HG03095 (cell line): ENCODE data around the gene CMPK2.
A peak's percentile ranks its signal among the peaks of the same experiment; 100 is the strongest.

Experiments used
- ATAC-seq: cut with Tn5 transposase; IDR thresholded peaks from one replicate; pipeline ENCODE4 v1.9.1; 2021; ENCODE audit warnings: moderate library complexity; ENCODE audit not compliant: unreplicated experiment

The CMPK2 gene

DNA sequence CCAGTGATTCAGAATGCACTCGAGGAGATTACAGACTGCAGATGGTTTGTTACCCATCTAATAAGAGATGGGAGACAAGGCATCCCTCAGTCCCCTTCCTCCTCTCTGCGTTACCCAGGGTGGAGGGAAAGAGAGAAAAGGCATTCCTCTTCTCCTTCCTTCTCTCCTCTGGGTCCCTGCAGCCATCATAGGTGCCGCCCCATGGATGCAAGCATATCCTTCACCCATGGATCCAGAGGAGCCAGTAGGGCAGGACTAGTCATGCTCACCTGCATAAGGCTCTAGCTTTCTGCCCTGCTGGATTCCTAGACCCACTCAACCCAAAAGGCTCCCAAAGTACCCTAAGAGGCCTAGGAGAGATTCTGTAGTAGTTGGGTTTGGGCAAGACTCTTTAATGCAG lies 20.4 kb downstream of the CMPK2 start:
- no peak for ATAC-seq

DNA sequence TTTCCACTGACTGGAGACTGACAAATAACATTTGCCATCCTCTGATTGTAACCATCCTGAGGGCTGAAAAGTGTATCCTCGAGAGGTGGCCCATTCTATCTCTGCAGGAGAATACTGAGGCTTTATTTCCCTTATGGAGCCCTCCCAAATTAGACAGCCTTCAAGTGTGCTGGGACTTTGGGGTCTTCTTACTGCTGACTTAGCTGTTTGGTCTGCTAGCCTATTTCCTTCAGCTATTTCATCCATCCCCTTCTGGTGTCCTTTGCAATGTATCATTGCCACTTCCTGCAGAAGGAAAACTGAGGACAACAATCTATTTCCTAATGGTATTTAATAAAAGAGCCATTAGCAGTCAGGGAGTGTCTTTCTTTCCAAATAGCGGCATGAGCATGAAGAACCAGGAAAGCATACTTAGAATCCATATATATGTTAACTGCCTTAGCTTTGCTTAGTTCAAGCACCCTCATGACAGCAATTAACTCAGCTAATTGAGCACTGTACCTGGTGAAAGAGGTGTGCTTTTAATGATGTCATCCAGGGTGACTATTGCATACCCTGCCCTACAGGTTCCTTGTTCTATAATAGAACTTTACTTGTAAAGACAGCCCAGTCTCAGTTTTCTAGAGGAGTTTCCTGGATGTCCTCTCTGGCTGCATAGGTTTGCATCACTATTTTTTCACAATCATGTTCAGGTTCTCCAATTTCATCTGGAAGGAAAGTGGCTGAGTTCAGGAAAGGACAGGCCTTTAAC lies 24.0 kb downstream of the CMPK2 start:
- no peak for ATAC-seq

DNA sequence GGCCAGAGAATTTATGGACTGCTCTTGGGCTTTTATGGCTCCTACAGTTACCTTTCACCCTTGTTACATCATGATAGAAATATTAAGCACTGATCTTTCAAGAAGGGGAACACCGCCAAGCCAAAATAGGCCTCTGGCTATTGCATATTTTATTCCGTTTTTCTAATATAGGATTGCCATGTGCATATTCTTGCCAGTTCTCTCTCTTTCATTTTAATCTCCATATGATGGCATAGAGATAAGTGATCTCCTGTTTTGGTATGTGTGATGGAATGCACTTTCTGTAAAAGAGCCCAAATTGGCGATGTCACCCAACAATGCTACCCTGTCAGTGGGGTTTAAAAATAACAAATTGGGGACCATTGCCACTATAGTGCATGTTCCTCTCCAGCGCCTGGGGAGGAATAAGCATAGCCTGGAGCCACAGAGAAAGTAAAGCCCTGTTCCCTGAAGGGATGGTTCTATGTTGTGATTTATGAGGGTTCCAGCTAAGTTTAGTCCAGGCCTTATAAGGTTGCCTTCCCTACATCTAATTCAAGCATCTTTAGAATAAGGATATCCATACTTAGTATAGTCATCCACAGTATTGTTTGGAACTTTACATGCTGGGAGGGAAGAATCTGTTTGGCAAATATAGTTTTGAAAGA lies 26.9 kb downstream of the CMPK2 start:
- no peak for ATAC-seq

DNA sequence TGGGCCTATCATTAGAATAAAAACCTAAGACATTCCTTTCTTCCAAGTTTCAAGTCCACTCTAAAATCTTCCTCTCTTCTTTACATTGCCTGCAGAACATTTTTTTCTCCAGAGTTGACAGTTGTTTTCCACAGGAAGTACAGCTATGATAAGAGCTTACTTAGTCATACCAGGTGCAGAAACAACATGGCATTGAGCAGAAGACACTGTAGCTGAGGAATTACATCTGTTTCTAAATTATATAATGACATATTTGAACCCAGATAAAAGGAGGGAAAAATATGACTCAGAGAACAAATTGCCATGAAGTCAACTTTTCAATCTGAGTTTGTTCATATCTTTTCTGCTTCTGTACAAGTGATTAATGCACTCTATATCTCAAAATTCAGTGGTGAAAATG lies 30.2 kb downstream of the CMPK2 start:
- no peak for ATAC-seq

DNA sequence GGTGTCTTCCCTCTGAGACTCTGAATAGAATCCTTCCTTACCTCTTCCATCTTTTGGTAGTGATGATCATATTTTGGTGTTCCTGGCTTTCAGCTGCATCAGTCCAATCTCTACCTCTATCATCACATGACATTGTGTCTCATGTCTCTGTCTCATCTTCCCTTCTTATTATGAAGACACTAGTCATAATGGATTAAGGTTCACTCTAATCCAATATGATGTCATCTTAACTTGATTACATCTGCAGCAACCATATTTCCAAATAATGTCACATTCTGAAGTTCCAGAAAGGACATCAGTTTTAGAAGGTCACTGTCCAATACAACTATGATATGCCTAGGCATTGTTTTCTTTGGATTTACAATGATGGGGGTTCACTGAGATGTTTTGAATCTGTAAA lies 31.5 kb downstream of the CMPK2 start:
- no peak for ATAC-seq

DNA sequence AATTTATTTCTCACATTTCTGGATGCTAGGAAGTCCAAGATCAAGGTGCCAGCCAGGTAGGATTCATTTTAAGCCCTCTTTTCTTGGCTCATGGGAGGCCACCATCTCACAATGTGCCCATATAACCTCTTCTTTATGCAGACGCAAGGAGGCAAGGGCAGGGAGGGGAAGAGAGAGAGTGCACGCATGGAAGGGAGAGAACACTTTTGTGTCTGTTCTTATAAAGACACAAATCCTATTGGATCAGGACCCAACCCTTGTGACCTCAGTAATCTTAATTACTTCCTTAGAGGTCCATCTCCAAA lies 32.5 kb downstream of the CMPK2 start:
- no peak for ATAC-seq

DNA sequence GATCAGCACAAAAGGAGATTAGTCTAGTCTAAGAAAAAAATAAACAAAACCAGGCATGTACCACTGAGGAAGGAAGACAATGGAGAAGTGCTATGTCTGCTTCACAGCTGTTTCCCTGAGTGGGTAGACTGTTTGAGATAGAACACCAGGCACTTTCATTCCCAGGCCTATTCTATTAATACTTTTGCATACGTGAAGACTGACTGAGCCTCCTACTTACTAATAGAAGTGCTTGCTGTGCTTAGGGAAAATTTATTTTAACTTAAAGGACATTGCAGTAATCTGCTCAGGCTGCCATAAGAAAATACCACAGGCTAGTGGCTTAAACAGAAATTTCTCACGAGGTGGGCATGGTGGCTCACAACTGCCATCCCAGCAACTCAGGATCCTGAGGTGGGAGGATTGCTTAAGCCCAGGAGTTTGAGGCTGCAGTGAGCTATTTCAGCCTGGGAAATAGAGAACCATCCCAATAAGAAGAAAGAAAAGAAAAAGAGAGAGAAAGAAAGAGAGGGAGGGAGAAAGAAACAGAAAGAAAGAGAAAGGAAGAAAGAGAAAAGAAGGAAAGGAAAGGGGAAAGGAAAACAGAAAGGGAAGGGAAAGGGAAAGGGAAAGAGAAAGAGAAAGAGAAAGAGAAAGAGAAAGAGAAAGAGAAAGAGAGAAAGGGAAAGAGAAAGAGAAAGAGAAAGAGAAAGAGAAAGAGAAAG lies 33.0 kb downstream of the CMPK2 start:
- ATAC-seq: no peak

DNA sequence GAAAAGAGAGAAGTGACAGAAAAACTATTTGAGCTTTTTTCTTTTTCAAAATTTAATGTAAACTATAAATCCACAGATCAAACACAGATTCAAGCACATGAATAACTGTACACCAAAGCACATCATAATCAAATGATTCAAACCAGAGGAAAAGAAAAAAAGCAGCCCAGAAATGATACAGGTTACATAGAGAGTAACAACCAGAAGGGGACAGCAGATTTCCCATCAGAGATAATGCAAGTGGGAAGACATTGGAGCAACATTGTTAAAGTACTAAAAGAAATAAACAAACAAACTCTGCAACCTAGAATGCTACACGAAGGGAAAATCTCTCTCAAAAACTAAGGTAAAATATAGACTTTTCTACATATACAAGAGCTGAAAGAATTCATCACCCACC lies 34.5 kb downstream of the CMPK2 start:
- no peak for ATAC-seq

DNA sequence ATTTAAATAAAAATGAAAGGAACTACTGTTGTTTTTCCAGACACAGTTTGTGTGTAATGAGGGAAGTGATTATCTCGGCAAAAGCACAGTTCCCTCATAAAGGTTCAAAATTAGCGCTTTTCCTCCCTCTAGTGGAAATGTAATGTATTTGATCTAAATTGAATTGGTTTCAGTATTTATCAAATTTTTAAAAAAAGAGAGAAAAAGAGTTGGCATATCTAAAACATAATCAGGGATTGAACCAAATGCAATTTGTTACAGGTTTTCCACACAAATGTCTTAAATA lies 37.5 kb downstream of the CMPK2 start:
- no peak for ATAC-seq

DNA sequence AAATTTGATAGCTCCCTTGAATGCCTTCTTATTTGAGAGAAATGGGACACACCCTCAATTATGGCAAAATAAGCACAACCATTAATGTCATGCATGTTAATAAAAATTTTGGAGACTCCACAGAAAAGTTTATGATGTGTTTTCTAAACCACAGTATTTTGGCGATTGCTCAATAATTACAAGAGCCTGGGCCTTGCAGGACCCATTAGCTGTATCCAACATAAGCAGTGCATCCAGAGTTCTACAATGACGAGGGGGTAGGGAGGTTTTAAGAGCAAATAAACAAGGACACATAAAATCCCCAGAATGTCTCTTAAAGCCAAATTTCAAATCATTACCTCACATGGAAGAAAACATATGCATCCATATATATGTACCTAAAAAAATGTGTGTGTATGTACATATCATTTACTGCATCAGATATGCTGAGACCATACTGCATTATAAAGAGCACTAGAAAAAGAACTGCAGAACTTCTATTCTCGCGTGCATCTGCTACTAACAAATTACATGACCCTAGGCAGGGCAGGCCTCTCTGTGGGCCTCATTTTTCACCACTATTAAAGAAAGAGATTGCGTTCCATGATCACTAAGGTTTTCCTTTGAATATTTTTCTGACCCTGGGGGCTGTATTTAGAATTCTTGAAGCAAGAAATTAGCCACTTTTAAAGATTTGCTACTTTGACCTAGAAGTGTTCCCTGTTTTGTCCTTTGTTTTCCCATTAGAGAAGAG lies 38.0 kb downstream of the CMPK2 start:
- no peak for ATAC-seq

DNA sequence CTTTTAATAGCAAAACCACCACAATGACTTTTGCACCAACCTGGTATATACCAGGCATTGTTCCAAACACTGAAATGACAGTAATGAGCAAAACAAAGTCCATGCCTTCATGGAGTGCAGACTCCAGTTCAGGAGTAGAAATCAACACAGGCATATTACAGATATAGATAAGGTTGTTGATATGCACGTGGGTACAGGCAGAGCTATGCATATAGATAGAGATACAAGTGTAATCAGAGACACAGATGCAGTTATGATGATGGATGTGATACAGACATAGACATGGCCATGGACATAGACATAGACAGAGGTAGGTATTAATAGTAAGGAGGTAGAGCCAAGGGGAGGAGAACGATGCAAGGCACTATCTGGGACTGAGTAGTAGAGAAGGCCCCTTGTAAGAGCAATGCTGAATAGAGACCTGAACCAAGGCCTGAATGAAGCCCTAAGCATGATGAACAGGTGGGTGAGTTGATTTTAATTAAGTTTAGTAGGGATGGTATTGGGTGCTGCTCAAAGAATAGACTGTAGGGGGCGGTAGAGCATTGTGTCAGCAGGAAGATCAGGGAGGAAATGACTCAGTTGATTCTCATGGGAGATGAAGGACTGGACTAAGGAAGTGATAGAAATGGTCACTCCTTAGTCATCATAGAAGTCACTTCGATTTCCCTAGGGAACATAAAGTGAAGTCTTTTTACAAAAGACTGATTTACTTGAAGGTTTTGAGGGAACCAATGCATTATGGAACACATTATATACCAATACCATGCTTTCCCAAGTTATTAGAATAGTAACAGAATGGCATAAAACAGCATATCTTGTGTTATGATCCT lies 39.4 kb downstream of the CMPK2 start:
- peak; percentile 97 for ATAC-seq

DNA sequence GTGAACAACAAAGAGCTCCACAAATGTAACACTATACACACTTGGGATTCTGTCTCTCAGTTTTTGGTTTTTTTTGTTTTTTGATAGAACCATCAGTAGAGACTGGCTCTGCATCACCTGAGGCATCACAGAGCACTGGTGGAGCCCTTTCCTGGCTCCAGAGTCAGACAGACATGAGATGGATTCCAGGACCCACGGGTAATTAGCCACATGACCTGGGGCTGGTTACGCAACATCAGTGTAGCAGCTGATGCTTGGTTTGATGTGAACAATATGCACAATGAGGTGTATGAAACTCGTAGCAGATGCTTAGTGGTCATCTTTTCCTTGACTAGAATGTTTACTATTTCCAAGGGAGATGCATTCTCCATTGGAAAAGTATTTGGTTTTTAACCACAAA lies 40.7 kb downstream of the CMPK2 start:
- no peak for ATAC-seq

DNA sequence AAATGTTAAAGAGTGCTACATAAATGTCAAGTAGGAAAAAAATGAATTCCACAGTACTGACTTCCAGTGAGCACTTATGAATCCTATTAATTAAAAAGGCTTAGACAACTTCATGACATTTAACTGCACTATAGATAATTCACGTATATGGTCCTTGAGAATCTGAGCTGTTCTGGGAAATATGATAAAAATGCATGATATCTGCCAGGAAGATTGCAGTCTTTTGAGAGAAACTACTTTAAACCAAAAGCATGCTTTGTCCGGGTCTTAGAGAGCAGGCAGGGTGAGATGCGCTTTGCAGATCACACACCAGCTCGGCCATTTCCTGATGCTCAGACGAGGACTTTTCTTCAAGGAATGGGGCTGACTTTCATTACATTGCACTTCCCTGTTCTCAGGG lies 42.6 kb downstream of the CMPK2 start:
- no peak for ATAC-seq

DNA sequence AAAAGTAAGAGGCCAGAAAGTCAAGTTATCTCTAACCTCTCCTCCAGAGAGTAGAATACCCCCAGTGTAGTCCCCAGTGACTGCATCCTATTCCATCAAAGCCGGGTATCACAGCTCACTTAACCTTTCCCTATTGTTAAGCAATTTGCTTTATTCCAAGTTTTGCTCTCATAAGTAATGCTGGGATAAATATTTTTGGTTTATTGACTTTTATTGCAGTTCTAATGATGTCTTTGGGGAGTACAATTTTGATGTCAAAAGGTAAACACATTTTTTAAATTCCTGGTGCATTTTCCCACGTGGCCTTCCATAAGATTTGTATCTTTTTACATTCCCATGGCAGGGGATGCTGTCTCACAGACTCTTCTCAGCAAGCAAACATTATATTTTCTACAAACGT lies 43.3 kb downstream of the CMPK2 start:
- ATAC-seq: no peak

DNA sequence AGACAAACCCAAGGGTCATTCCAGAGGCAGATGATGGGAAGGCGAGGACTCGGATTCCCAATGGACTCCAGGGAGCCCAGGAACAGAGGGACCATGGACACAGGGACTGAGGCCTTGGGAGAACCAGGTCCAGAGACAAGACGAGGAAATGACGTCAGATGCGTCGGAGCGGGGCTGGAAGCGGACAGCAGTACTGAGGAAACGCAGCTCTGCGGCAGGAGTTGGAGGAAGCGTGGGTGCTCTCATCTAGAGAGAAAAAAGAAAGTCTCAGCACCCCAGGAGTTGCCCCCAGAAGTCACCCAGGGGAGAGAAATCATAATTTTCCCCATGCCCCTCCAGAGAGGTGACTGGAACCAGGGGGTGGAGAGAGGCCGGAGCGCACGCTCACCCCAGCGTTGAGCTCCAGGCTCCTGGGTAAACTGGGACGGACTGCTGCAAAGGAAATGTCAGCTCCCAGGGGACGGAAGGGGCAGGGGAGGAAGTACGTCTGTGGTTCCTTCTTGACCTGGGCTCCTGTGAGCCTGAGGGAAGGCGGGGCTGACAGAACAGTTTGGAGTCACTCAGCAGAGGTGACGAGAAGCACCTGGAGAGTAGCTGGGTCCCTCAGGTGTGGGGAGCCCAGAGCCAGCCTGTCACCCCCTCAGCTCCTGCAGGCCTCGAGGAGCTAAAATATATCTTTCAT lies 44.7 kb downstream of the CMPK2 start:
- ATAC-seq: no peak

DNA sequence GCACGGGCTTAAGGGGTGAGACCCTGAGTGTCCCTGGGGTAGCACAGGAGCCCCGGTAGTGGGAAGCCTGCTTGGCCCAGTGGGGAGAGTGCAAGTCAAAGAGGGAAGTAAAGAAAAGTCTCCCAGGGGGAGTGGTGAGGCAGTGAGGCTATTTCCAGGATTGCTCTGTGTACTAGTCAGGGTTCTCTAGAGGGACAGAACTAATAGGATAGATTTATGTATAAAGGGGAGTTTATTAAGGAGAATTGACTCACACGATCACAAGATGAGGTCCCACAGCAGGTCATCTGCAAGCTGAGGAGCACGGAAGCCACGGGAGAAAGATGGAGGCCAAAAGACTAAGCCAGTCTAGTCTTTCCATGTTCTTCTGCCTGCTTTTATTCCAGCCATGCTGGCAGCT lies 45.5 kb downstream of the CMPK2 start:
- ATAC-seq: no peak

DNA sequence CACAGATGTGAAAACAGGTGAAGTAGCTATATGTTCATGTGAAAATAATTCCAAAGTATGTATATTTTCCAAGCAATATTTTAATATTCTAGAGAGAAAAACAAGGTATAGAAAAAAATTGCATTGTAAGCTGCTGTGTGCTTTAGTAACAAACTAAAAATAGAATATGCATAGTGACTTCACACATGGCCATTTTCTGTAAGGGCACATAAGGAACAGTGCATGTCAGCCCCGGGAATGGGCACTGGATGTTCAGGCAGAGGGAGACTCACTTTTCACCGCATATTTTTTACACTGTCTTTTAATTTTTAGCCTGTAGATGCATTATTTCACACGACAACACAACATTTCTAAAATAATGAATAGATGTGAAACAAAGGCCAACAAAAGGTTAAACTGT lies 46.0 kb downstream of the CMPK2 start:
- no peak for ATAC-seq

DNA sequence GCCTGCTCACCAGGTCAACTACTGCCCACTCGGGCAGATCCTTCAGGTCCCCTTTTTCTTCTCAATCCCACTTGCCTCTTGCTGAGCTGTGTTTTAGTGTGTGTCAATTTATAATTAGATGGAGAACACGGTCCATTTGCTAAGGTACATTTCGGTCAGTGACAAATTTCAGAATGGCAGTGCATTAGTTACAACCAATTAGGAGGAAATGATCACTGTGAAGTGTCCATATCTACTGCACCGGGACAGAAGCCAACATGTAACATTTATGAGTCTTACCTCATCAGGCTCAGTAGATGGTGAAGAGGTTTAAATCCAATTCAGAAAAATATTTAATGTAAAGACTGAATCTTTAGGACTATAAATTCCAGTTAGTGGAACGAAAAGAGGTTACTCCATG lies 47.7 kb downstream of the CMPK2 start:
- ATAC-seq: no peak

DNA sequence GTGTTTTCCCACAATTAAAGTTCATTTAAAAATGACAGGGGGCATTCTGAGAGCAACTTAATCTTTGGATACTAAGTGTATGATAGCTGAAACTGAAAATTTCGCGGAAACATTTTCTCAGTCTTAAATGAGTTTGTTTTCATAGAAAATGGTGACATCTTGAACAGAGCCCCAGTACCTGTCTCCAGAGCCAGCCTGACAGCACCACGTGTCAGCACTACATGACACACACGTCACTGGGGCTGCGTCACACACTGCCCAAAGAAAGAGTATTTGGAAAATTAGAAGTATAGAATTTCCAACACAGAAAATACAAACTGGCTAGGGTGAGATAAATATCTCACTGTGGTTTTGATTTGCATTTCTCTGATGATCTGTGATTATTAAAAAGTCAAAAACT lies 50.8 kb downstream of the CMPK2 start:
- ATAC-seq: no peak

DNA sequence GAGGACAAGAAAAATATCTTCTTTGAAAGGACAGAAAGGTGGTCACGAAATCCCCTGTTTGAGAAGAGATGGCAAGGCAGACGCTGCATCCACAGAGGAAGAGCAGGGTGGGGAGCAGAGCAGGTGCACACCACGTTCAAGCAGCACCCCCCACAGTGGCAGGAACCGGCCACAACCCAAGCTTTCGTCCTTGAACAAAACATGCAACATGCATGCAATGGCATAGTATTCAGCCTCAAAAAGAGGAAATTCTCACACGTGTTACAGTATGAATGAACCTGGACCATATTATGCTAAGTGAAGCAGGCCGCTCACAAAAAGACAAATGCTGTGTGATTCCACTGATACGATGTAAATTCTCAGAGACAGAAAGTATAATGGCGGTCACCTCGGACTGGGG lies 51.4 kb downstream of the CMPK2 start:
- ATAC-seq: no peak

DNA sequence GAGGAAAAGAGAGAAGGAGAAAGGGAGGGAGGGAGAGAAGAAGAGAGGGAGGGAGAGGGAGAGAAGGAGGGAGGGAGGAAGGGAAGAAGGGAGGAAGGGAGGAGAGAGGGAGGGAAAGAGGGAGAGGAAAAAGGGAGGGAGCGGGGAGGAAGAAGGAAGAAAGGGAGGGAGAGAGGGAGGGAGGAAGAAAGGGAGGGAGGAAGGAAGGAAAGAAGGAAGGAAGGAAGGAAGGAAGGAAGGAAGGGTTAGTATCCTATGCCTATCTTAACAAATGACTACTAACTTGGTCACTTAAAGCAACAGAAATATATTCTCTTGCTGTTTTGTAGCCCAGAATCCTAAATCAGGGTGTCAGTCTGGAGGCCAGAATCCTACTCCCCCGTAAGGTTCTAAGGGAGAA lies 52.1 kb downstream of the CMPK2 start:
- no peak for ATAC-seq
